Activated CD4-positive, alpha-beta T cell treated with anti-CD3 and anti-CD28 coated beads for 48 hours (primary cell): Measurements from ENCODE around the gene TAS2R20.
A peak's percentile ranks its signal among the peaks of the same experiment; 100 is the strongest.
"Not testable (repeated sequence)": the region's sequence is repeated elsewhere in the genome, so short reads cannot be mapped to it uniquely, and the experiment has no call there.

ENCODE experiments used
- DNase-seq: peaks from one replicate; pipeline ENCODE4 v3.0.0-alpha.2; 2020

TAS2R20 gene, protein sequence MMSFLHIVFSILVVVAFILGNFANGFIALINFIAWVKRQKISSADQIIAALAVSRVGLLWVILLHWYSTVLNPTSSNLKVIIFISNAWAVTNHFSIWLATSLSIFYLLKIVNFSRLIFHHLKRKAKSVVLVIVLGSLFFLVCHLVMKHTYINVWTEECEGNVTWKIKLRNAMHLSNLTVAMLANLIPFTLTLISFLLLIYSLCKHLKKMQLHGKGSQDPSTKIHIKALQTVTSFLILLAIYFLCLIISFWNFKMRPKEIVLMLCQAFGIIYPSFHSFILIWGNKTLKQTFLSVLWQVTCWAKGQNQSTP

DNA sequence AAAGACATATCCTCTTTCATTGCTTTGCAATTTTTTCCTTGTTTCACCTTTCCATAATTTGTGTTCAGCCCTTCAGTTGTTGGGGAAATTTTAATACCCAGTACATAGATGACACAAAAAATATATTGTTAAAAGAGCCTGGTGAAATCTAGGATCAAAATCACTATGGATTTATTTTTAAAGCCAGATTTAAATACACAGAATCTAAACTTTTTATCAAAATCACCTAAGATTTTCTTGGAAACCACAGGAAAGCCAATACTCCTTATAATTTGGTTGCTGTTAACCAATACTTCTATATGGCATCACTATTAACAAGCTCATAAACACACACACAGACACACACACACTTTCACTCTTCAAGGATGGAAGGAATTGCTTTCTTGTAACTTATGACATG, at the start of gene TAS2R20:
Gene TAS2R20, minus strand, starts transcription at position 101 of the 400 bp plus-strand sequence. CDS start 429 bp downstream, outside the sequence.
- DNase-seq = no peak

DNA sequence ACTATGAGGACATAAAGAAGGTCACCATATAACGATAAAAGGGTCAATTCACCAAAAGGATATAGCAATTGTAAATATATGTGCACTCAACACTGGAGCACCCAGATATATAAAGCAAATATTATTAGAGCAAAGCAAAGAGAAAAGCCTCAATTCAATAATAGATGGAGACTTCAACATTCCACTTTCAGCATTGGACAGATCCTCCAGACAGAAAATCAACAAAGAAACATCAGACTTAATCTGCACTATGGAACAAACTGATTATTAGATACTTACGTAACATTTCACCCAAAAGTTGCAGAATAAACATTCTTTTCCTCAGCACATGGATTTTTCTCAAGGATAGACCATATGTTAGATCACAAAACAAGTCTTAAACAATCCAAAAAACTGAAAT, 43.3 kb upstream of the TAS2R20 start:
- not testable (repeated sequence) for DNase-seq

DNA sequence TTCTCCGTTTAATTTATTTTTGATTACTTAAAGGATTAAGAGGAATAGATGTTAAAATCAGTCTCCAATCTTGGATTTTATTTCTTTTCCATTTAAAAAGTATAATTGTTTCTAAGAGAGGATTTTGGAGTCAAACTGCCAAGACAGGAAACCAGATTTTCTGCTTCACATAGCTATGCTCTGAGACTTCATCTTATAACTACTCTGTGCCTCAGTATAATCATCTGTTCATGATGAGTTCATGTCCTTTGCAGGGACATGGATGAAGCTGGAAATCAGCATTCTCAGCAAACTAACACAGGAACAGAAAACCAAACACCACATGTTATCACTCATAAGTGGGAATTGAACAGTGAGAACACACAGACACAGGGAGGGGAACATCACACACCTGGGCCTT, 42.1 kb upstream of the TAS2R20 start:
- no peak for DNase-seq

DNA sequence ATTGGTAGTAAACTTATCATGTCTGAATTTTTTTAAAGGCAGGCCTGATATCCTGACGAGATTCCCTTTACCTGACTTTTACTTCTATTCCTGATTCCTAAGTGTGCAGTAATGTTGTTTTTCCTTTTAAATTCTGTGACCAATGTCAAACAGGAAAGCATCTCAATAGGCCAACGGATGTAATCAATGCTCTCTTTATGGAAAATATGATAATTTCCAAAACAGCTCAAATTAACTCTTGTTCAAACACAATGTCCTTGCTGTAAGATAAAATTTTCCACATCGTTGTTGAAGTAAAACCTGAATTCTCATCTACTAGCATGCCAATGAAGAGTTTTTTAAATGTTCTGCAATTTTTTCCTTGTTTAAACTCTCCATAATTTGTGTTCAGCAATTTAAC, 41.1 kb upstream of the TAS2R20 start:
- DNase-seq = no peak

DNA sequence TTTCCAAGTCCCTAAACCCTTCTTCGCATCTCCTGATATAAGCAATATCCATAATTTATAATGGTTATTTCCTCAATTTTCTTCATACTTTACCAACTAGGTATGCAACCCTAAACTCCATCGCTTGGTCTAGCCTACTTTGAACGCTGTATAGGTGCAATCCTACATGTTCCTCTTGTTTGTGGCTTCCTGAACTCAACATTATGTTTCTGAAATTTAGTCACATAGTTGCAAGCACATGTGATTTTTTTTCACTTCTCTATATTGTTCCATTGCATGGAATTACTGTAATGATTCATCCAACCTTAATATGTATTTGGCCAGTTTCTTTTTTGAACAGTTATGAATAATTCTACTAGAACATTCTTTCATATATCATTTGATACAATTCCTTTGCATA, 35.9 kb upstream of the TAS2R20 start:
- DNase-seq = not testable (repeated sequence)

DNA sequence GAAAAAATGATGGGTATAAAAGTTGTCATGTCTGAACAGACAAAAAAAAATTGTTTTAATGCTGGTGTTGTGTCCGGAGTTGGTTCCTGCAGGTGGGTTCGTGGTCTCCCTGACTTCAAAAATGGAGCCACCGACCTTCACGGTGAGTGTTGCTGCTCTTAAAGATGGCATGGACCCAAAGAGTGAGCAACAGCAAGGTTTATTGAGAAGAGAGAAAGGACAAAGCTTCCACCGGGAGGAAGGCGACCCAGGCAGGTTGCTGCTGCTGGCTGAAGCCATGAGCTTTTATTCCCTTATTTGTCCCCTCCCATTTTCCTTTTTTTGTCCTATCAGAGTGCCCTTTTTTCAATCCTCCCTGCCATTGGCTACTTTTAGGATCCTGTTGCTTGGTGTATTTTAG, 33.2 kb upstream of the TAS2R20 start, which contains the start of gene TAS2R31:
Gene TAS2R31, minus strand, starts transcription at position 101 of the 400 bp plus-strand sequence. Its CDS starts 72 bp downstream, at position 29.
- DNase-seq = no peak

DNA sequence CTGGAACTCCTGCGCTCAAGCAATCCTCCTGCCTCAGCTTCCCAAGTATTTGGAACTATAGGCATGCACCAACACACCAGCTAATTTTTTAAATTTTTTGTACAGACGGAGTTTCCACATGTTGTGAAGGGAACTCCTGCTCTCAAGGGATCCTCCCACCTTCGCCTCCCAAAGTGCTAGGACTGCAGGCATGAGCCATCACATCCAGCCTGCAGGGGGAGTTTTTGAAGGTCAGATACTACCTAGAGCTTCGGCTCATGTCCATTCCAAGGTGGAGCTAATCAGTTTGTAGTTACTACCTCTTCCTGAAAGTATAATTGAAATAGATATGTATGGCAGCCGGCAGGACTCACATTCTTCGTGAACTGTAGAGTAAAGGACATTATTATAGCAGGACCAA, 28.0 kb upstream of the TAS2R20 start:
- no peak for DNase-seq

DNA sequence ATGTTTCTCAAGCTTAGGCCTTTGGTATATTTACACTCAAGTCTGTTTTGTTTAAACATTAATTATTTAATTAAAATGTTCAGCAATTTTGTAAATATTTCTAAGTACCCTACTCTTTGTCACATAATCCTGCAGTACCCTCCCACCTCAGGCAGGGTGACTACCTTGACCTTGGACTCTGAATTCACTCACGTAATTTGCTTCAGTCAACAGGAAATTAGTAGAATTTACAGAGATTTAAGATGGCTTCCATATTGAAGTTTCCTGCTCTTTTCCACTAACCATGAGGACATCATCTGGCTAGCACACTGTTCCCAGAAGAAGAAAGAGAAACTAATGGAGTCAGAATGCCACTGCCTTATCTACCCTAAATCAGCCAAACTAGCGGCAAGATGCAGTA, 25.3 kb upstream of the TAS2R20 start:
- DNase-seq = no peak

DNA sequence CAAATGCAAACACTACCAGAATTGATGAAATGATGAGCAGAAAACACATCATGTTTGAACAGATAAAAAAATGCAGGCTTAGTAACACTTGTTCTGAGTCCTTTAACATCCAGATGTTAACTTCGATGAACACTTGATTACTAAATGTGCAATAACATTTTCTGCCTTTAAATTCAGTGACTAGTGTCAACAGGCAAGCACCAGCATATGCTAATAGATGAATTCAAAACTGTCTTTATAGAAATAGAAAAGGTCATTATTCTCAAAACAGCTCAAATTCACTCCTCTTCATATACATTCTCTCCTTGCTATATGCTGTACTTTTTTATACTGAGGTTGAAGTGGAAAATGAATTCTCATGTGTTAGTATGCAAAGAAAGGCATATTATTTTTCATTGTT, 24.4 kb upstream of the TAS2R20 start, which contains the start of gene TAS2R19:
Gene TAS2R19, minus strand, starts transcription at position 101 of the 400 bp plus-strand sequence. Its CDS starts 49 bp downstream, at position 52.
- no peak for DNase-seq

DNA sequence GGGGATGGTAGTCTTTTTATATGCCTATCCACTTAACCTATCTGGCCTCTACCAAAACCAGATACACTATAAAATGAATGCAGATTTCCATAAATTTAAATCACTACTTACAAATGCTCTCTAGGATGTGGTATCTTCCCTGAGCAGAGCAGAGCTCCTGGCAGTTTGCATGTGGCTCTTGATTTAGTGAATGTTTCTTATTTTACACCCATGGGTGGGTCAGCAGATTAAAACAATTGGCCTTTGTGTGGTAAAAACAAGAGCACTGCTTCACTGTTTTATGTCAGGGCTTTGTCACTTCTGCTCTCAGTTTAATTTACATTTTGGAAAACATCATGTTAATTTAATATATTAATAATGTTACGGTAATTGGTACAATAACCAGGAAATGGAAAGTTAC, 18.8 kb upstream of the TAS2R20 start:
- DNase-seq = no peak

DNA sequence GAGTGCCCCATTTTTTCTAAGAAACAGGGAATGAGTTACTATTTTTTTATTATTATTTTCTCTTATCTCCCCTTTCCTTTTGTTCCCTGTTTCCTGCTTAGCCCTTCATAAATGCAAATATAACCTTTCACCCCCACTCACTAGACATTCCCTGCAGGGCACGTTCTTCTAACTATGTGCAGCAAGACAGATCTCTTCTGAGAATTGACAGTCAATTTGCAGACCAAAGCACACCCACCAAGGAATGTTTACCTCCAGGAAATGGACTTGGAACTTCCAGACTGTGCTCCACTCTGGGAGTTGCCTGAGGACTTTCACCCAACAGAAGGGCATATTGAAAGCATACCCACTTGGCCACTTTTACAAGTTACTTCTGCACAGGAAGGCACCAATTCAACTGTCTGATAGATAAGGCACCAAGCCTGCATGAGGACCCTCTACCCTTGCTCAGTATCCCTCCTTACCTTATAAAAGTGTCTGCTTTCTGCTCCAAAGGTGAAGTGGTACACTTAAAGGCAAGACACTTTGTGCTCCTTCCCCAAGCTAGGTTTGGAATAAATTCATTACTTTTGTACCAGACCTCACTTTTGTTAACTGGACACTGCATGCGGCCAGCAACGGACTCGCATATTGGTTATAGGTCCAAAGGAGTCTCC, 17.8 kb upstream of the TAS2R20 start:
- no peak for DNase-seq

DNA sequence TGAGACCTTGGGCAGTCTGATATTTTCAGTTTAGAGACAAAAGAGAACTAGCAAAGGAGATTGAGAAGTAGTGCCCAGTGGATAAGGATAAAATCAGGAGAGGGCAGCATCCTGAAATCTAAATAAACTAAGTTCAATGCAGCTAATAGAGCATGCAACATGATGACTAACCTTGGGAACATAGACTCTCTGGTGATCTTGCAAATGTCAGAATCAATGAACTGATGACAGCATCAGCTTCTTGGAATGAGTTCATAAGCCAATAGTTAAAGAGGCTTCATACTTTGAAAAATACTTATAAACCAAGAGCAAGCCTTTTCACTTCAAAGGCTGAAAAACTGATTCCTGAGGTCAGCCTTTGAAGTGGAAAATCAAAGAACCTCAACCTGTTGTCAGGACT, 16.1 kb upstream of the TAS2R20 start:
- DNase-seq = no peak

DNA sequence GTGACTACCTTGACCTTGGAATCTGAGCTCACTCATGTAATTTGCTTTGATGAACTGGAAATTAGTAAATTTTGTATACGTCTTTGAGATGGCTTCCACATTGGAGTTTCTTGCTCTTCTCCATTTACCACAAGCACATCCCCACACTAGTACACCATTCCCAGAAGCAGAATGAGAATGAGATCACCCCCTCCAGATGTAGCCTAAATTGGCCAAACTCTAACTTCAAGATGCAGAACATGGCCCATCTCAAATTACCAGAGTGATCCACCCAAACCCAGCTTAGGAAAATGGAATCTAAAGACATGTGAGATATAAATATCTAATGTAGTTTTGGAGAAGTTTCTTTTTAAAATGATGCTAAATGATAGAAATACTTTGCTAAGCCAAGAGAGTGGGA, 9.5 kb upstream of the TAS2R20 start:
- no peak for DNase-seq

DNA sequence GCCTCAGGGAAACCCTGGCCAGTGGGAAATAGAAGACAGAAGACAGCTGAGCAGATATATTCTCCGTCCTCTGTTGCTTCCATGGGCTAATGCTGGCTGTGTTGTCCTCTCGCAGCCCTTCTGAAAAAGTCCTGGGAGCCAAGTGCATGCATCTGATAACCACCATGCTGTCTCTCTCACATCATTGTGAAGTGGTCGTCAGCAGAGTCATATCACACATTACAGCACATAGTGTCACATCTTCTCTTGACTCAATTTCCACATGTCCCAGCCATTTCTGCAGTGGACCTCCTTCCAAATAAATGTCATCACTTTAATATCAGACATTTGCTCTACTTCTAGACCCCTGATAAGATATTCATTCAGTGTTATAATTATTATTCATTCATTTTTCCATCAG, 3.8 kb downstream of the TAS2R20 start:
- no peak for DNase-seq

DNA sequence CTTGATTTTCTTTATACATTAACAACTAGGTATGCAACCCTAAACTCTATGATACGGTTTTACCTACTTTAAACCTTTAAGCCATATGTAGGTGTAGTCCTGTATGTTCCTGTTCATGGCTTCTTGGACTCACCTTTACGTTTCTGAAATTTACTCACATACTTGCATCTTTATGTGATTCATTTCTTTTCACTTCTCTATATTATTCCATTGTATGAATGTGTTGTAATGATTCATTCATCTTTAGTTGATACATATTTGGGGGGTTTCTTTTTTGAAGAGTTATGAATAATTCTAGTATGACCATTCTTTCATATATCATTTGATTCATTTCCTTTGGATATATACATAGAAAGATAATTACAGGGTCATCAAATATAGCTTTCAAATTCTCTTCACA, 9.0 kb downstream of the TAS2R20 start:
- DNase-seq = no peak

DNA sequence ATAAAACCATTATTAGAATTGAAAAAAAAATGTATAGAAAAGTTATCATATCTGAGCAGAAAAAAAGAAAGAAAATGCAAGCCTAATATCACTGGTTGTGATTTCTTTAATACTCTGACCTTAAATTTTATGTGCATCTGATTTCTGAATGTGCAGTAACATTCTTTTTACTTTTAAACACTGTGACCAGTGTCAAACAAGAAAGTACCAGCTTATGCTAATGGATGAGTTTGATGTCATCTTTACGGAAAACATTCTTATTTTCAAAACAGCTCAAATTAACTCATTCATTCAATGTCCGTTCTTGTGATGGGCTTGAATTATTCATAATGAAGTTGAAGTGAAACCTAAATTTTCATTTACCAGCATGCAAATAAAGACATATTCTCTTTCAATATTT, 11.3 kb downstream of the TAS2R20 start, which contains the start of gene TAS2R50:
Gene TAS2R50, minus strand, starts transcription at position 101 of the 400 bp plus-strand sequence. Its CDS starts 52 bp downstream, at position 49.
- no peak for DNase-seq

DNA sequence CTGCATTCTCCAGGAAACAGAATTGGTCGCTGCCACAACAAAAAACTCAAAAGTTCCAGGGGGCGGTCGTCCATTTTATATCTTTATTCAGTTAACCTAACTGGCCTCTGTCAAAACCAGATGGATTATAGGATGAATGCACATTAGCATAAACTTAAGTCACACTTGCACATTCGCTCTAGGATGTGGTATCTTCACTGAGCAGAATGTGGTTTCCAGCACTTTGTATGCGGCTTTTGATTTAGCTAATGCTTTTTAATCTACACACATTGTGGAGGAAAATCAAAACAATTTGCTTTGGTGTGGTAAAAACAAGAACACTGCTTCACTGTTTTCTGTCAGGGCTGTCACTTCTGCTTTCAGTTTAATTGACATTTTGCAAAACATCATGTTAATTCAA, 15.9 kb downstream of the TAS2R20 start:
- DNase-seq = peak; percentile 36

DNA sequence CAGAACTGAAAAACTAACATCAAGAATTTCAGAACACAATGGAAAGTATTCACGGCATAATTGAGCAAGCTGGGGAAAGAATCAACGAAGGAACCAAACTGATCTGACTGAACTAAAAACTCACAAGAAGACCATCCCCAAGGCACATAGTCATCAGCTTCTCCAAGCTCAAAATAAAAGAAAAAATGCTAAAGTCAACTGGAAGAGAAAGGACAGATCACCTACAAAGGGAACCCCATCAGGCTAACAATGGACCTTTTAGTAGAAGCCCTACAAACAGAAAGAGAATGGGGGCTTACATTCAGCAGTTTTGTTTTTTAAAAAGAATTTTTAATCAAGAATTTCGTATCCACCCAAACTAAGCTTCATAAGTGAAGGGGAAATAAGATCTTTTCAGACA, 23.1 kb downstream of the TAS2R20 start:
- DNase-seq = no peak

DNA sequence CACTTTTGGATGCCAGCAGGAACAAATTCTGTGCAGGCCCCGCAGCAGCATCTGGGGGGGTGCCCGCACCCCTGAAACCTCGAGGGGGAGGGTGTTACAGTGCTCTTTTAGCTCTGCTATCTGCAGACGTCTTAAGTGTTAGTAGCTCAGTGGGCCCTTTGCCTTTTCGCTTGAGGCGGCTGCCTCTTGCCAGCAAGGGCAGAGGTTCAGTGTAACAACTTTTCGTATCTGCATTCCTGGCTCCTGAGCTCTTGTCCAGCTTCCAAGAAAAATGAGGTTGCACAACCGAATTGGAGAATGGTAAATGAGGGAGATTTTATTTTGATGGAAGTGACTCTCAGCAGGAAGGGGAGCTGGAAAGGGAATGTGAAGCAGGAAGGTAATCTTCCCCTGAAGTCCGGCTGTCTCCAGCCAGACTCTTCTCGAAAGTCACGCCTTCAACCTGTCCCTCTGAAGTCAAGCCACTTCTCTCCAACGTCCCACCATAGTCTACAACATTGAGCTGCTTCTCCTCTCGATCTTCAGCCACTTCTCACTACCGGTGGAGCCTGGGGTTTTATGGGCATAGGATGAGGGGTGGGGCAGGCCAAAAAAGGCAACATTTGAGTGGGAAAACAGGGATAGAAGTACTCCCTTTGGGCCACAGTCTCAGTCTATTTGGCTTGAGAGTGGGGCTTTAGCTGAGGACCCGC, 29.2 kb downstream of the TAS2R20 start:
- no peak for DNase-seq

DNA sequence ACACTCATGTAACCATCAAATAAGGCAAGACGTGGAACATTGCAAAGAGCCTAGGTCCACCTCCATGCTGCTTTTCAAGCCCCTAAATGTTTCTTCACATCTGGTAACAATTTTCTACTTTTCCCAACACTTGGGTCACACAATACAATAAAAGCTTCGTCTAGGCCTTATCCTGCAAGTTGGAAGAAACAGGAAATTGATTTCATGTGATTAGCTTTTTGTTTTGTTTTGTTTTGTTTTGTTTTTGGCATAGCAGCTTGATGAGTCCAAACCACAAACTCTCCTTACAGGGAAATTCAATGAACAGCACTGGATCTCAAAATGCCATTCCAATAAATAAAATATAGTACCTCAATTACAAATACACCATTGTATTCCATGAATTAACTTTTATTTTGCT, 30.7 kb downstream of the TAS2R20 start:
- DNase-seq = no peak

DNA sequence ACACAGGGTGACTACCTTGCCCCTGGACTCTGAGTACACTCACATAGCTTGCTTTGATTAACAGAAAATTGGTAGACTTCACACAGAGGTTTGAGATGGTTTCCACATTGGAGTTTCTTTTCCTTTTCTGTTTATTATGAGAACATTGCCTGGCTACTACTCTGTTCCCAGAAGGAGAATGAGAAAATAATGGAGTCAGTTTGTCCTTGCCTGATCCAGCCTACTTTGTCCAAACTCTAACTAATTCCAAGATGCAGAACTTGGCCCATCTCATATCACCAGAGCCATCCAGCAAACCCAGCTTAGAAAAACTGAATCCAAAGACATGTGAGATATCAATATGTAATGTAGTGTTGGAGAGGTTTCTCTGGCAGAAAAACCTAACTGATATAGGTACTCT, 31.8 kb downstream of the TAS2R20 start:
- DNase-seq = no peak

DNA sequence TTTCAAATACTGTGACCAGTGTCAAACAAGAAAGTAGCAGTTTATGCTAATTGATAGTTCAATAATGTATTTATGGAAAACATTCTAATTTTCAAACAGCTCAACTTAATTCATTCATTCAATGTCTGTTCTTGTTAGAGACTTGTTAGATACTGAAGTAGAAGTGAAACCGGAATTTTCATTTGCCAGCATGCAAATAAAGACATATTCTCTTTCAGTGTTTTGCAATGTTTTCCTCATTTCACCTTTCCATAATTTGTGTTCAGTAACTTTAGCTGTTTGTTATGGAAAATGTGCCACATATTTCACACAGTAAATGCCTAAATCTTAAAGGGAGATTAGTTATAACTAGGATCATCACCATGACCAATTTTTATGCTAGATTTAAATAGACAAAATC, 32.6 kb downstream of the TAS2R20 start:
- no peak for DNase-seq

DNA sequence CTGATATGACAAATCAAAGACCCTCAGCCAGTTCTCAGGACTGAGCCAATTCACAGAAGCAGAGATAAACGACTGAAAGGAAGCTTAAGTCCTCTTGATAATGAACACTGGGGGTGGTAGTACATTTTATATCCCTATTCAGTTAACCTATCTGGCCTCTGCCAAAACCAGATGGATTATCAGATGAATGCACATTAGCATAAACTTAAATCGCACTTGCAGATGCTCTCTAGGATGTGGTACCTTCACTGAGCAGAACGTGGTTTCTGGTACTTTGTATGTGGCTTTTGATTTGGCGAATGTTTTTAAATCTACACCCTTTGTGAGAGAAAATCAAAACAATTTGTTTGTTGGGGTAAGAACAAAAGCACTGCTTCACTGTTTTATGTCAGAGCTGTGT, 37.9 kb downstream of the TAS2R20 start:
- DNase-seq = no peak

DNA sequence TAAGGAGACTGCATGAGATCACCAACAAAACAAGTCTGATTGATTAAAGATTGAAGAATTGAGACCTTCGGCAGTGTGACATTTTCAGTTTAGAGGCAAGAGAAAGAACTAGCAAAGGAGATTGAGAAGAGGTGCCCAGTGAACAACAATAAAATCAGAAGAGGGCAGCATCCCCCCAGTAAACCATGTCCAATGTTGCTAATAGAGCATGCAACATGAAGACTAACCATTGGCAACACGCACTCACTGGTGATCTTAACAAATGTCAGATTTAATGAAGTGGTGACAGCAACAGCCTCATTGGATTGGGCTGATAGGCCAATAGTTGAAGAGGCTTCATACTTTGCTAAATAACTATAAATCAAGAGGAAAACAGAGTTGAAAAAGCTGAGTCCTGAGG, 38.3 kb downstream of the TAS2R20 start:
- DNase-seq = no peak
